ENCODE data around the gene SFMBT1.

GRCh38 chr3:52889901-52890300 is 156.0 kb downstream of the SFMBT1 start:
- TF ChIP-seq CTCF (IDR thresholded peaks at IDR 0.05; ENCODE audit: insufficient read depth, low read length, poor library complexity, severe bottlenecking): no peak
- no peak for TF ChIP-seq EZH2phosphoT487 (conservative IDR thresholded peaks at IDR 0.05; ENCODE audit: low read length)

Data from SU-DHL-6 (cell line).